Stimulated activated CD8-positive, alpha-beta memory T cell treated with anti-CD3 and anti-CD28 coated beads, Interleukin-12 subunit alpha, Interleukin-12 subunit beta, amount 100 ng/mL, for 24 hours (primary cell): ENCODE data around the gene HLA-DPB1.
"Not testable (repeated sequence)": the region's sequence is repeated elsewhere in the genome, so short reads cannot be mapped to it uniquely, and the experiment has no call there.

Experiments used
- DNase-seq: peaks from one replicate; pipeline ENCODE4 v3.0.0-alpha.2; 2020; ENCODE audit errors: extremely low read depth

Gene HLA-DPB1

DNA sequence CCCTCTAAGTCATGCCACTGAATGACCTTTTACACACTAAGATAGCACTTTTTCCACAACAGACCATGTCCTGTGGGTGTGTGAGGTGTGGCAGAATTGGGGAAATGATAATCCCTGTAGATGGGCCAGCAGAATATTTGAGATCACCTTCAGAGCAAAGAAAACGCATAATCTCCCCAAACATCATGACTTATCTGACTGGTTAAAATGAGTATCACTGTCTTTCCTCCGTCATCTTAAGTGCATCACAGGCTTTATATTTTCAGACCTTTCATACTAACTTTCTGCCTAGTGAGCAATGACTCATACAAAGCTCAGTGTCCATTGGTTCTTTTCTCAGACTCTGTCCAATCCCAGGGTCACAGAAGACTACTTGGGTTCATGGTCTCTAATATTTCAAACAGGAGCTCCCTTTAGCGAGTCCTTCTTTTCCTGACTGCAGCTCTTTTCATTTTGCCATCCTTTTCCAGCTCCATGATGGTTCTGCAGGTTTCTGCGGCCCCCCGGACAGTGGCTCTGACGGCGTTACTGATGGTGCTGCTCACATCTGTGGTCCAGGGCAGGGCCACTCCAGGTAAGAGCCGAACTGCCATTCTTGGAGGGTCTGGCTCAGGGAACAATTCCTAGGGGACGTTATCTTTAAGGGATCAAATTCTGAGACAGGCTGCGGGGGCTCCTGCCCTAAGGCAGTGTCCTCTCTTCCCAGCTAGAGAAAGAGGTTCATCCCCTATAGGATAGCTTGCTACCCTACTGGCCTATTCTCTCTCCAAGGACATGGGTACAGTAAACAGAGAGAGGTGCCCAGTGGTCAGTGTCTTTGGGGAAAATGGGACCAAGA lies at the start of gene HLA-DPB1:
TSS of gene HLA-DPB1 (plus strand) at position 423 of the 838 bp plus-strand sequence. CDS start at position 475, 52 bp downstream.
- no peak for DNase-seq

DNA sequence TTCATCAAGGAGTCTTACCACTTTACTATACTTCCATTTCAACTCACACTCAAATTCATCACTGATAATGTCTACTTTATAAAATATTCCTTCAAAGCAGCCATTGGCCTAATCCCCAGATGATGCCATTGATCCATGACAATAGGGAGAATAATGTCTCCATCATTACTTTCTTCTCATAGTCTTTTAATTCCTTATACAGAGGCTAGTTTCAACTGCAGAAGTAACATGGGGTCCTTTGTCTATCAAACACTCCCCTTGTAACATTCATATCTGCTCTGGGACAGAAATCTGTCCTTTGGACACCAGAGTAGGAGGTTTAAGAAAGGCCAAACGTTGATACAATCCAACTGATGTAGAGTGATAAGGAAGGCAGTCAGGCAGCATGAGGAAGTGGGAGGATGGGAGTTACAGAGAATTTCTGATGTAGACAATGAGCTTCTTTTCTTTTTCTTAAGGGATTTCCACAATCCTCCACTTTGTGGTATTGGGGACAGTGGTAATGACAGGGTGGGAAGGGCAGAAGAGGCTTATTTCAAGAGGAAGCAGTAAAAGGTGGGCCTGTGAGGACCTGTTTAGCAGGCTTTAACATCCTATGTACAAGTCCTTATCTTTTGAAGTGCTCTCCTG lies 47.5 kb upstream of the HLA-DPB1 start:
- no peak for DNase-seq

DNA sequence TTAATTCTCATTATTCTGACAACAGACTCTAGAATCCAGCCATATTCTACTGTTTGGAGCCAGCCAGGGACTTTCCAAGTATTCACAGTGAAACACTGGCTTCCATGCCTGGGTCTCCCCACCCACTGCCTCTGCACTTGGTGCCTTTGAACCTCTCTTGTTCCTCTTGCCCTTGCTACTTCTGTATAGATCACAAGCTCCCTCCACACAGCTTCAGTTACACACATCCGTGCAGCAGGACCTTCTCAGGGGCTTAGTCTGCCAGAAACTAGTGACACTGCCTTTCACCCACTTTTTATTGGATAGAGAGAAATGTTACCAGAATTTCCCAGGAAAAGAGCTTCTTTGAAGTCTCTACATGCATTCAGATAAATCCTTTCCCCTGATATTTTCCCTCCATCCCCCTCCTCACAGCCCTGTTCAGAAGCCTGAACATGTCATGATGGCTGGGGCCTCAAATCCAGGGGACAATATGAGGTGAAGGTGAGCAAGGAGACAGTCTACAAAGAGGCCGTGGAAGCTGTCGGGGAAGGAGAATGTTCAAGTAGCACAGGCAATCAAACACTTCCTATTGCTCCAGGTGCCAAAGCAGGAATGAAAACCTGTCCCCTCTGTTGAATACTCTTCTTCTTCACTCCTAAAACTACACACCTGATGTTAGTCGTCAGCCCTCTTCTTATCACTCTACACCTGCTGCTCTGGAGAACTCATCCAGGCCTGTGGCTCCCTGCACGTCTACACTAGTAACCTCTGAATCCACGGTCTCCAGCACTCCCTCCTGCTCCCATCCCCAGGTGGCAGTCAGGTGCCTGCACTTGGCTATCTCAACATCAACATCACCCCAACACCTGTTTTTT lies 46.2 kb upstream of the HLA-DPB1 start:
- no peak for DNase-seq

DNA sequence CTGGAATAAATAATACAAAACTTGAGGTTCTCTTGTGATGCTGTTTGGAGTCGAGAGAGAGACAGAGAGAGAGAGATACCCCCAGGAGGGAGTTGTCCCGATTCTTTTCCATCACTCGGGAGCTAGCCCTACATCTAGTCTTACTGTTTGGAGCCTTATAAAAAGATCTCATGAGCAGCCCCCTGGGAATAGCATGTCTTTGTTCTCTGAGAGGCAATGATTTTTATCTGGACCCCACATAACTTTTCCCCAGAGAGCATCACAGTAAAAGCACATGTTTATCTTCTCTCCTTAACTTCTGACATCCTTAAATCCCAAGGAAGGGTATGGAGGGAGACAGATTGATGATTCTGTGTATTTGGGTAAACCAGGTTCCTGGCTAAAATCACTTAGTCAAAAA lies 45.5 kb upstream of the HLA-DPB1 start:
- no peak for DNase-seq

DNA sequence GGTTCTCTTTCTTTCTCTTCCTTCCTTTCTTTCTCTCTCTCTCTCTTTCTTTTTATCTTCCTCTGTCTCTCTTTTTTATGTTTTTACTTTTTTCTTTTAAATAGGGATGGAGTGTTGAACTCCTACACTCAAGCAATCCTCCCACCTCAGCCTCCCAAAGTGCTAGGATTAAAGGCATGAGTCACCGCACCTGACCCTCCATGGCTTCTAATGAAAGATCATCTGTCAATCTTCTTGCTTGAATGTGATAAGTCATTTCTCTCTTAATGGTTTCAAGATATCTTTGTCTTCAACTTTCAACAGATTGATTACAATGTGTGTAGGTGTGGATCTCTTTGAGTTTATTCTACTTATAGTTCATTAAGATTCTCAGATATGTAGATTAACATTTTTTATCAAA lies 41.2 kb upstream of the HLA-DPB1 start:
- DNase-seq, result no peak

DNA sequence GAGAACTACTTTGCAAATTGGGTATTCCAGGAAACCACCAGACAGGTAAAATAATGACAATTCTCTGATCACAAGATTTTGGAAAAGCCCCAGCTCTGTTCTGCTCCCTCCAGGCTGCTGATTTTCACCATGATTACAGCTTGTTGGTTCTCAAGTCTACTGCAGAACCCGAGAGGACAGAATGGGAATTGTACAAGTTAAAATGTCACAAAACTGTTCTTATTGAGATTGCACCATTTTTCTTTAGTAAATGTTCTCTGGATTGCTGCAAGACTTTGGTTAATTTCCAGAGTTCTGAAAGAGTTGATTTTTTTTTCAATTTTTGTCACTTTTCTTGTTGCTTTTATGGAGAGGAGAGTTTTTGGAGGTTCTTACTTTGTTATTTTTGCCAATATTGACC lies 39.3 kb upstream of the HLA-DPB1 start:
- no peak for DNase-seq

DNA sequence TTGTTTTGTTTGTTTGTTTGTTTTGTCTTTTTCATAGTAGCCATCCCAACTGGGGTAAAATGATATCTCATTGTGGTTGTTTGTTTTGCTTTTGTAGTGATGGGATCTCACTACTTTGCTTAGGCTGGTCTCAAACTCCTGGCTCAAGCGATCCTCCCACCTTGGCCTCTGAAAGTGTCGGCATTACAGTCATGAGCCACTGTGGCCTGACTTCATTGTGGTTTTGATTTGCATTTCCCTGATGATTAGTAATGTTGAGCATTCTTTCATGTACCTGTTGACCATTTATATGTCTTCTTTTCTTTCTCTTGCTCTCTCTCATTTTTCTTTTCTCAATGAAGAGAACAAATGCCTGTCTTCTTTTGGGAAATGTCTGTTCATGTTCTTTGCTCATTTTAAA lies 35.6 kb upstream of the HLA-DPB1 start:
- DNase-seq, result no peak

DNA sequence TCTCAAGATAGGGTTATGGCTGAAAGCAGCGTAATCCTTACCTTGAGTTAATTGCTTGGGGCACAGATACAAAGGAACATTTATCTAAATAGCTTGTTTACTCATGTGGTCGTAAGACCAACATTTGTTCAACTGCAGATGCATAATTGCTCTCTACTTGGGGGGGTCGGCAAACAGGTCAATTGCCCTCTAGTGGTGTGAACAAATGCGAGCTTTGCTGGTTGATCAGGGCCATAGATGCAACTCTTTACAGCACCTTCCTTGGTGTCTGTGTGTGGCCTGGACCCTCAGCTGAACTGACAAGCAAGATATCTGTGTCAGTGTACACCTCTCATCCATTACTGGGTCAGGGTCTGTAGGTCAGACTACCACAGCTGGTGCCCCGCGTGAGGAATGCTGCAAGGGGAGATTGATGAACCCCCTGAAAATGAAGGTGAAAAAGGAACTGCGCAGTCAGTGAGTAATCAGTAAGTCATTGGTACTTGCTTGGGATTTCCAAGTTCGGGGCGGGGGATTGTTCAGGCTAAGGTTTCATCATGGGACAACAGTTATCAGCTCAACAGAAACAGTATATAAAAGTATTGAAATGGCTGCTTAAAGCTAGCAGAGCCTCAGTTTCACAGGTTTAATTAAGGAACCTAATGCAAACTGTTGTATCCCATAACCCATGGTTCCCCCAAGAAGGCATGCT lies 26.3 kb upstream of the HLA-DPB1 start:
- DNase-seq, result no peak

DNA sequence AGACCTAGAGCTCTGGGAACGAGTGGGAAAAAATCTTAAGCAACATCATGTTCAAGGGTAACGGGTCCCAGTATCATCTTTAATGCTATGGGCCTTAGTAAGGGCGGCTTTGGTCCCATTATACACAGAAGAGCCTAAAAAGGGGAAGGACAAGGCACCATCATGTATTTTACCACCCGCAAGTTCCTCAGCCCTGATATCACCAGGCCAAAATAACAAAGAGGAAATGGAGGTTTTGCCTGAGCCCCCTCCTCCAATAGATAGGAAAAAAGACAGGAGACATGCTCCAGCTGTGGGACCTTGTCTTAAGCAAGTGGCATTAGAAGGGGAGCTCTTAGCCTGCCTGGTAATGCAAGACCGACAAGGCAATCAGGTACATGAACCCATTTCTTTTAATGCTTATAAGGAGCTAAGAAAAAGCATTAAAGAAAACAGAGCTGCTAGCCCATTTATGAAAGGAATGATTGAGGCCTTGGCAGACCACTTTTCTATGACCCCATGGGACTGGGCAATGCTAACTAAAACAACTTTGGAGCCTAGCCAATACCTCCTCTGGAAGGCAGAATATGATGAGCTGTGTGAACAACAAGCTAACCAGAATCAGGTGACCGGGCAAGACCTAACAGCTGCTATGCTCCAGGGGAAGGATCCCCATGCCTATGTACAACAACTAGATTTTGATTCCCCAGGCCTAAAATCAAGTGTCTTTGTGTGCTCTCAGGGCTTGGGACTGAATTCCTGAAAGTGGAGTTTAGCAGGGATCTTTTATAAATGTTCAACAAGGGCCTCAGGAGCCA lies 25.6 kb upstream of the HLA-DPB1 start:
- no peak for DNase-seq

DNA sequence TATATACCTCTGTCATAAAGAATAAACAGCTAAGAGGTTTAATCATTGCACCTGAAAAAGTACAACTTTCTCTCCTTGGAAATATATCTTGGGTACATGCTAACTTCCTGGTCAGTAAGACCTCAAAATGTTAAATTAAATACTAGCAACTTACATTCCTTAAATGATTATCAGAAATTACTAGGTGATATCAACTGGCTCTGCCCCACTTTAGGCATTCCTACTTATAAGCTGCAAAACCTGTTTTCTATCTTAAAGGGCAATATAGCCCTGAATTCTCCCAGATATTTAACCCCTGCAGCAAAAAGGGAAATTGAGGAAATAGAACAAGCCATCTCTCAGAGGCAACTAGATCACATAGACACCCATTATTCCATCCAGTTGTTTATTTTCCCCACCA lies 23.2 kb upstream of the HLA-DPB1 start:
- DNase-seq, result no peak

DNA sequence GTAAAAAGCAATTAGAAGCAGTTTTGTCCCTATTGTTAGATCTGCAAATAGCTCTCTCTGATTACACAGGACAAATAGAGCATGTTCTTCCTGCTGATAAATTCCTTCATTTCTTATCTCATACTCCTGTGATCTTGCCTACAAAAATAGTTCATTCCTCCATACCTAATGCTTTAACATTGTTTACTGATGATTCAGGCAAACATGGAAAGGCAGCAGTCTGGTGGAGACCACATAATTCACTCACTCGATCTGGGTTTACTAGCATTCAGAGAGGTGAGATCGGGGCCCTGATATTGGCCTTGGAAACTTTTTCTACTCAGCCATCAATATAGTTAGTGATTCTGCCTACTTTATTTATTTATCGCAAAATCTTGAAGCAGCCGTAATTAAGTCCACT lies 22.6 kb upstream of the HLA-DPB1 start:
- DNase-seq, result no peak

DNA sequence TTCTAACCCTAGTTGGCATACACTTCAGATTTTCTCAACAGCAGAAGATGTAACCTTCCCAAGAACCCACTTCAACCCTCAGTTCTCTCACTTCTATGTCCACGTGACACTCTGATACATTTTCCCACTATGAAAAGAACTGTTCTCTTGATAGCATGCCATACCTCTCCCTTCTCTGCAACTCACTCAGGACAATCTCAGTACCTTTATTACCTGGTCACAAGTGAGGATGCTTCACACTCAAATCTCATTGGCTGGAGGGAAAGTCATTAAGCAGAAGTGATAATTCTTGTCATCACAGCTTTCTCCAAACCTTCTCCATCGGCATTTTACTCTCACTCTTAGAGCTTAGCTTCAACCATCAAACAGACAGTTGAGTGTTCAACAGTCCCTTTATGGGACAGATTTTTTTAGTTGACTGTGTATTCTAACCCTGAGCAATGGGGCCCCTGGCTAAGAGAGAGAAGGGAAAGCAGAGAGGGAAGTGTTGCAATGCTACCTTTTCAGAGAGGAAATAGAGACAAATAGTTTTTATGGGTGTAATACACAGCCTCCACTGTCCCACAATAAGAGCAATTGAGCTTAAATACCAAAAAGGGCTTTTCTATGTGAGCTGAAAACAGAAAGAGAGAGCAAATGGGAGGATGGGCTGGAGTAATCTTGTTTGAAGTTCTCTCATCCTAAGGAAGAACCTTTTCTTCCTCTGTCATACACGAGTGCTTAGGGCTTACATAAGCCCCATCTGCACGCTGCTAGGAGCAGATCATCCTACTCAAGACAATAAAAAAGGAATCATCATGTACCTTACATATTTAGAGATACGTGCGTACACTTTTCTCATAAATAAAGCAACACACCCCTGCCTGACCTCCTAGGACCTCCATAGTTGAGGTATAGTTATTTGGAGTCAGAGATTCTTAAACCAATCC lies 18.3 kb upstream of the HLA-DPB1 start:
- DNase-seq, result no peak

DNA sequence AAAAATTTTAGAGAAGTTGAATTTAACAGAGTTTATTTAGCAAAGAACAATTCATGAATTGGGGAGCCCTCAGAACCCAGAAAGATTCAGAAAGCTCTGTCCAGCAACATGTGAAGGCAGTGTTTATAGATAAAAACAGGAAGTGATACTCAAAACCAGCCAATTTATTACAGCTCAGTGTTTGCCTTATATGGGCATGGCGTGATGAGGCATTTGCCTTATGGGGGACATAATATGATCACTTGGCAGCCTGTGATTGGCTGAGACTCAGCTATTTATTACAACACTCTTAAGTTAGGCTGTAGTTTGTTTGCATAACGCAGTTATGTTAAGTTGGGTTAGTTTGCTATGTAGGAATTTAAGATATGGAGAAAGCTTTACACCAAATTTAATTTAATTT lies 13.8 kb upstream of the HLA-DPB1 start:
- DNase-seq, result no peak

DNA sequence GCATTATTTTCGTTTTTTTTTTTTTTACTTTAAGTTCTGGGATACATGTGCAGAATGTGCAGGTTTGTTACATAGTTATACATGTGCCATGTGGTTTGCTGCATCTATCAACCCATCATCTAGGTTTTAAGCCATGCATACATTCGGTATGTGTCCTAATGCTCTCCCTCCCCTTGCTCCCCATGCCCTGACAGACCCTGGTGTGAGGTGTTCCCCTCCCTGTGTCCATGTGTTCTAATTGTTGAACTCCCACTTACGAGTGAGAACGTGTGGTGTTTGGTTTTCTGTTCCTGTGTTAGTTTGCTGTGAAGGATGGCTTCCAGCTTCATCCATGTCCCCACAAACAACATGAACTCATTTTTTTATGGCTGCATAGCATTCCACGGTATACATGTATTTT lies 12.4 kb upstream of the HLA-DPB1 start:
- not testable (repeated sequence) for DNase-seq

DNA sequence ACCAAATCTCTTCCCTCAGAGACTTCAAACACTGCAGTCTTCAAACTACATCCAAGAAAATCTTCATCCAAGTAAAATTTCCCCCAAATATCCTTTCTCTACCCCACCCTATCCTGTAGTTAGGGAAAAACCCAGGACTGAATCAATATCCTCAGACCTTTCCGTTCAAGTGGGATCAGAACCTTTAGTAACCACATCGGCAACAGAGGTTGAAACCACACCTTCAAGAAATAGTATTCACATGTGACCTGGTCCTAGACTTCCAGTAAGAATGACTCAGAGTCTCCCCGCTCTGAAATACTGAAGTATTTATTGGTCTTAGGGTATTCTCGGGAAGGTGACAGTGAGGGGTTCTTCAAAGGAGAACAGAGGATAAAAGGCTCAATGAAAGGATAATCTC lies 11.1 kb upstream of the HLA-DPB1 start:
- no peak for DNase-seq

DNA sequence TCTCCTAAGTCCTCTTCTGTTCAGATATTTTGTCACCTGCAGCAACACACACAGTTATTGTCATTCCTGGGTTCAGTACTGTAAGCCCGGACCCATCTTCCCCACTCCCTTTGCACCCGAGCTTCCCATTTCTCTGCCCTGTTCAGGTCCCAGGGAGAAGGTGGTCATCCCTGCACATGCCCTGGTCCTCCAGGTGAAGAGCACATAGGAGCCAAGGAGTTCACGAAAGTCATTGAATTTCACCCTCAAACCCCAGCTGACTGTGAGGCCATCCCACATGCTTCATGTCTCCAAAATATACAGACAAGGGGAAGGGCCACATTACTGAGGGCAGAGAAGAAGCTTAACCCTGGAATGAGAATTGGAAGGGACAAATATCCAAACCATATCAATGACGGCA lies 10.5 kb upstream of the HLA-DPB1 start:
- DNase-seq, result no peak

DNA sequence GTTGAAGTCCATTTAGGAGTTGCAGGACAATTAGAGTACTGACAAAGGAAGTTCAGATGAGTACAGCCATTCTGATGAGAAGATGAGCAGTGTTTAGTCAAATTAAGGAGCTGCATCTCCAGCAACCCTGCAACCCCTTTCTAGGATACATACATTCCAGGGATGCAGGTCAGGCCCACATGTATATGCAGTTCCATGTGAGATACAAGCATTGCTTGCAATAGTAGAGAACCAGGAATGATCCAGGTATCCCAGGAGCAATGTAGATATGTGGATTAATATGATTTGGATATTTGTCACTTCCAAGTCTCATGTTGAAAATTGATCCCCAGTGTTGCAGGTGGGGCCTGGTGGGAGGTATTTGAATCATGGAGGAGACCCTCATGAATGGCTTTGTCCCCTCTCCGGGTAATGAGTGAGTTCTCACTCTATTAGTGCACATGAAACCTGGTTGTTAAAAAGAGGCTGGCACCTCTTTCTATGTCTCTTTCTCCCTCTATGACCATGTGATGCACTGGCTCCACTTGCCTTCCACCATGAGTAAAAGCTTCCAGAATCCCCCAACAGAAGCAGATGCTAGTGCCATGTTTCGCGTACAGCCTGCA lies 8.8 kb upstream of the HLA-DPB1 start:
- no peak for DNase-seq

DNA sequence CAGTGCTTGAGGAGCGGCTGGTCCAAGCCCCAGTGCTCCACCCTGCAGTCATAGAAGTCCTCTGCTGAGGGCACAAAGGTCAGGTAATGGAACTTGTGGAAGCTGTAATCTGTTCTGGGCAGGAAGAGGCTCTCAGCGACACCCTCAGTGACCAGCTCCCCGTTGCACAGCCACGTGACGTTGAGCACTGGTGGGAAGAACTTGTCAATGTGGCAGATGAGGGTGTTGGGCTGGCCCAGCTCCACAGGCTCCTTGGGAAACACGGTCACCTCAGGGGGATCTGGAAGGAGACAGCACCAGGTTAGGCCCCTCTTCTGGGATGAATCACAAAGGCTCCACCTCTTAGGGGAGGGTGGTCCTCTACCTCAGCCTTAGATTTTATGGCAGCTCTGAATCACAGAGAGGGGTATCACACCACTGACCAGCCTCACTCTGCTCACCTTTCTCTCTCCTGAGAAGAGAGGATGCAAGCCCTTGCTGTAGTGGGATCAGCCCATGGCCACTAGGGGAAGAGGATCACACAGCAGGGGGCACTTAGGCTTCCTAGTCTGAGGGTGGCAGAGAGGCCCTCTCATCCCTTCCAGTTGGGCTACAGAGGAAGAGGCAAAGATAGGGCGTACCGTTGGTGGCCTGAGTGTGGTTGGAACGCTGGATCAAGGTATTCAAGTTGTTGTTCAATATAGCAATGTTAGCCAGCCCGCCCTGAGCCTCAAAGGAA lies 6.6 kb upstream of the HLA-DPB1 start:
- no peak for DNase-seq

DNA sequence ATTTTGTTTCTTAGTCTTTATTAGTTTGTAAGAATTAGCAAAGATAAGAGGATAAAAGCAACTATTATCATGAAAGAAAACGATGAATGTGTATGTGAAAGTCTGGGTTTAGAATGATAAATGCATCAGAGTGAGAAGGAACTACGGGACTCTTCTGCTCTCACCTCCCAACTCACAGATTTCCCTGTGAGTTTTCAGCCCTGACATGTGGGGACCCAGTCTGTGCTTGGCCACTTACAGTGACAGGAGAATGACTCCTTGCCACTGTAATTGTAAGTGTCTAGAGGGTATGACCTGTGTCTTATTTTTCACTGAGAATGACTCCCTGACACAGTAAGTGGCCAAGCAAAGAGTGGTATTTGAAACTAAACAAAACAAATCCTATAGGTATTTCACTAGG lies 4.9 kb upstream of the HLA-DPB1 start:
- DNase-seq, result no peak
